H54 (cell line): ENCODE results near the gene AKAP6.

Experiments
- DNase-seq: peaks from one replicate; pipeline ENCODE4 v3.0.0; 2011; ENCODE audit warnings: low spot score, mixed read lengths; ENCODE audit not compliant: insufficient read length
- FAIRE-seq: peaks from 3 replicates; lab custom pipeline; 2011; peaks lifted over from hg19 to GRCh38; lab: Jason Lieb, UNC
- POLR2A ChIP-seq: IDR thresholded peaks from 2 replicates; pipeline ENCODE4 v1.6.1; 2011; ENCODE audit warnings: low read depth, mild to moderate bottlenecking, low read length

The AKAP6 gene

GRCh38 chr14:32590157-32590556, 261.1 kb downstream of the AKAP6 start:
- DNase-seq (no peak), FAIRE-seq (no peak)
- no peak for TF ChIP-seq POLR2A

- TF ChIP-seq POLR2A = no peak
- FAIRE-seq = peak; percentile 93
- DNase-seq = peak; percentile 38
Measured at GRCh38 chr14:32593290-32593942, 264.3 kb downstream of the AKAP6 start.

GRCh38 chr14:32594766-32595165, 265.7 kb downstream of the AKAP6 start:
- DNase-seq = no peak
- no peak for TF ChIP-seq POLR2A
- peak; percentile 6 for FAIRE-seq

GRCh38 chr14:32595497-32595896, 266.4 kb downstream of the AKAP6 start:
- FAIRE-seq (no peak), DNase-seq (no peak)
- TF ChIP-seq POLR2A = no peak

GRCh38 chr14:32596390-32596789, 267.3 kb downstream of the AKAP6 start:
- FAIRE-seq = peak; percentile 64
- DNase-seq = no peak
- no peak for TF ChIP-seq POLR2A

- no peak for DNase-seq
- FAIRE-seq = peak; percentile 89
- no peak for TF ChIP-seq POLR2A
Measured at GRCh38 chr14:32597771-32598170, 268.7 kb downstream of the AKAP6 start.

- TF ChIP-seq POLR2A = no peak
- DNase-seq (no peak), FAIRE-seq (peak; percentile 87)
Measured at GRCh38 chr14:32601069-32601468, 272.0 kb downstream of the AKAP6 start.

- TF ChIP-seq POLR2A = no peak
- DNase-seq (no peak), FAIRE-seq (no peak)
Measured at GRCh38 chr14:32601906-32602305, 272.8 kb downstream of the AKAP6 start.

GRCh38 chr14:32602699-32603098, 273.6 kb downstream of the AKAP6 start:
- no peak for TF ChIP-seq POLR2A
- FAIRE-seq (peak; percentile 15), DNase-seq (no peak)

GRCh38 chr14:32603992-32604565, 275.0 kb downstream of the AKAP6 start:
- no peak for FAIRE-seq
- no peak for DNase-seq
- no peak for TF ChIP-seq POLR2A

GRCh38 chr14:32606301-32606700, 277.2 kb downstream of the AKAP6 start:
- DNase-seq (no peak), FAIRE-seq (peak; percentile 82)
- no peak for TF ChIP-seq POLR2A

GRCh38 chr14:32607399-32607798, 278.3 kb downstream of the AKAP6 start:
- no peak for TF ChIP-seq POLR2A
- no peak for DNase-seq
- peak; percentile 66 for FAIRE-seq

- TF ChIP-seq POLR2A = no peak
- FAIRE-seq = peak; percentile 99
- peak; percentile 40 for DNase-seq
Measured at GRCh38 chr14:32608857-32609256, 279.8 kb downstream of the AKAP6 start.

GRCh38 chr14:32609388-32609787, 280.3 kb downstream of the AKAP6 start:
- no peak for TF ChIP-seq POLR2A
- FAIRE-seq (peak; percentile 62), DNase-seq (no peak)

GRCh38 chr14:32611752-32612151, 282.7 kb downstream of the AKAP6 start:
- peak; percentile 100 for FAIRE-seq
- DNase-seq = peak; percentile 42
- TF ChIP-seq POLR2A = no peak

GRCh38 chr14:32618991-32619390, 289.9 kb downstream of the AKAP6 start:
- DNase-seq = no peak
- no peak for TF ChIP-seq POLR2A
- no peak for FAIRE-seq
